ENCODE results near the gene NSUN6.

- TF ChIP-seq GATA3 (IDR thresholded peaks at IDR 0.05; ENCODE audit: low read depth, low read length) (no peak), GATA2 (IDR thresholded peaks at IDR 0.05; ENCODE audit: low read depth, low read length) (no peak)
Observed at GRCh38 chr10:18611168-18611567, 40.2 kb downstream of the NSUN6 start.
